HG02798 (cell line): ENCODE data around the gene PALM2AKAP2.

ENCODE experiments used
- ATAC-seq: cut with Tn5 transposase; IDR thresholded peaks from one replicate; pipeline ENCODE4 v1.9.1; 2021; ENCODE audit warnings: mild to moderate bottlenecking; ENCODE audit not compliant: unreplicated experiment, poor library complexity

PALM2AKAP2 gene

DNA sequence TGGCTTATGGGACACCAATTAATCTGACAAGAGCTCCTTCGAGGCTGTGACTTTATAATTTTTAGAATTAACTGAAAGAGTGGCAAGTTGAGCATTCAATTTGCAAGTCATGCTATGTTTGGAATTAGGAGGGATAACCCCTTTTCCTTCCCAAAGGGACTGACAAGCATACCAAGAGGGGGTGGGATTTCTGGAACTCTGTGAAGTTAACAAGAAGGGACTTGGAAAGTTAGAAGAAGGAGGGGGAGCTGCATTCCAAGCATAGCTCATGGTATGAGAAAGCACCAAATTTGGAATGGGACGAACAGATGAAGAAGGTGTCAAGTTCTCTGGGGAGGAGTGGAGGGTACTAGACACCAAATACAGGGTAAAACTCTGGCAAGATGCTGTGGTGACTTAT lies 8.9 kb upstream of the PALM2AKAP2 start:
- ATAC-seq = no peak

DNA sequence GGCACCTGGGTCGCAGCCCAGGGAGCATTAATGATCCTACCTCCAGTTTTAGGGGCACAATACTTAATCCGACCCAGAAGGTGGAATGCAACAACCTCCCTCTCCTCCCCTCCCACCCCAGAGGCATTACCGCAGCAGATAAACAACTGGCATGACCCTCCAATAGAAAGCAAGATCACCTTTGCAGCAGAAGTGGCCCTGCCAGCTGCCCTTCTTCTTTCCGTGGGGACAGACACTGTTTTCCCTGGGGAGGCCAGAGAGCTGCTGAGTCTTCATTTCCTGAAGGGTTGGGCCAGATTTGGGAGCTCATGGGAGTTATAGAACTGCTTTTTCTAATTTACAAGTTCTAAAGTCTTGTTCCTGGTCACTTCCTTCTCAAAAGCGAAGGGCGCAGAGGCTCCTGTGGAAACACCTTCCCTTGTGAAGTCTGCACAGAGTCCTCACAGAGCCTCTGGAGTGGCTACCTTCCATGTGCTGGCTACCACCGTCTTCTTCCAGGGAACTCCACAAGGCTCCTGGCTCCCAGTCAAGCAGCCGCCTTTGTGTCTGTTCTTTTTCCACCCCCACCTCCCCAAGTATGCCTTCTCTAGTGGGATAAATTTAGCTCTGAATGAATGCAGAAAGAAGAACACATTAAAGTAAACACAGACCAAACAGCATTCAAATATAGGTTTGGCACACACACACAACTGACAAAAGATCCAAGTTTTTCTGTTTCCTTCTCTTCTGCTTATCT lies 8.0 kb upstream of the PALM2AKAP2 start:
- no peak for ATAC-seq

DNA sequence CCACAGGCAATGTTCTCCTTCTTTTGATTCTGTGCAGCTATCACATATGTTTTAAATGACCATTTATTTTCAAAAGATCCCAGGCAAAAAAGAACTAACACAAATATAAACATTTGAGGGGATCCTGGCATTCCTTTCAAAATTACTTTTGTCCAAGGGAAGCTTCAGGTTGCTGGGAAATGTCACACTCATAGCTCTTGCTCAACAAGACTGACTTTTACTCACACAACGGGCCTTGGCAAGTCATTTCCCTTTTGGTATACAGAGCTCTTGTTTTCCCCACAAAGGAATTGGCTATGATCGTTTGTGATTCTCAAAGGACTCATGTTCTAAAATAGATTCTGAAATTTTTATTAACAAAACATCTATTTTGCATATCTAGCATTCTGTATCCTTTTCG lies 4.5 kb upstream of the PALM2AKAP2 start:
- no peak for ATAC-seq

DNA sequence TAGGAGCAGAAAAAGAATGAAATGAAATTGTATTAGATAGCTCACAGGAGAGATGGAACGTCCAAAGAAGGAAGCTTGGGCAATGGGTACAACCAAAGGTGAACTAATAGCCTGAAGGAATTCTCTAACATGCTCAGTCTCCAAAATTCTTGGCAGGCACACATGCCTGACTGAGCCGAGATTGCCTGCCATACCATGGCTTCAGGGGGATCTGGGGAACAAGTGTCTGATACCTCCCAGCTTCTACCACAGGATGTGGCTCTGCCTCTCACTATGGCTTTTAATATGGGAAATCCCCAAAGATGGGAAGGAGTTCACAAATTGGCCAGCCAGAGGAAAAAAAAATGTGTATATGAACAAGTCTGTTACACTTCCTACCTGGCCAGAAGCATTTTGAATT lies 3.6 kb upstream of the PALM2AKAP2 start:
- no peak for ATAC-seq

DNA sequence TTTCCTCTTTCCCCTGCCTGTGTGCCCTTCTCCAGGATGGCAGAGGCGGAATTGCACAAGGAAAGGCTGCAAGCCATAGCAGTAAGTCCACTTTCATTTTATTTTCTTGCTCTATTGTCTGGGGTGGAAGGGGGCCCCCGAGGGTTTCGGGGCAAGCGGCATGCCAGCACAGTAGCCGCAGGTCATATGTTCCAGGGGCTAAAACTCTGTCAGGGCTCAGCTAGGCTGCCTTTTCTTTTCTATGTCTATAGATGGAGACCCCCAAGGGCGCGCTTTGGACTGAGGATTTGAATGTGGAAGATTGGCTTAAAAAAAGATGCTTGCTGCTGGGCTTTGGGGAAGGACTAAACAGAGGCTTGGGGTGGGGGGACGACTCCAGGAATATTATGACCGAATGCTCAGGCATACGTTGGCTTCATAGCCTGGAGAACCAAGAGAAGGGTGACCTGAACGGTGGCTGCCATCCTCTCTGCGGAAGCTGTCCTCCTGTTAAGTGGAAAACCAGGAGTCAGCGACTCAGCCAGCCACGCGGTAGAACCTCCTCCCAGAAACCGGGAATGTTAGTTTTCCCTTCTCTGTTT lies 545 bp downstream of the PALM2AKAP2 start:
- no peak for ATAC-seq

DNA sequence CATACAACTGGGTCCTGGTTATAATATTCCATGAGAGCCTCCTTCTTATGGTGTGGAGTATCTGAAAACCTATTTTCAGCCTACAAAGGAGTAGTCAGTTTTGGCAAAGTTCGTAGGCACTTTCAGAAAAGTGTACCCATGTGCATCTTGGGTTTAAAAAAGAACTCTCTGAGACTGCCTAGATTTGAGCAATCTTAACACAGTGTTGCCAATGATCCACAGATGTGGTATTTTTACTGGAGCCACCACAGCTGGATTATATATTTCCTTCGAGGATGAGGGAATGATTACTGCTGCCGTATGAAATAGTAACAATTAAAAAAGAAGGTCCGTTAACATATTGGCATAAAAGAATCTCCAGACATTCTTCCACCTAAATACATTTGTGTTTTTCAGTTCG lies 1.1 kb downstream of the PALM2AKAP2 start:
- no peak for ATAC-seq

DNA sequence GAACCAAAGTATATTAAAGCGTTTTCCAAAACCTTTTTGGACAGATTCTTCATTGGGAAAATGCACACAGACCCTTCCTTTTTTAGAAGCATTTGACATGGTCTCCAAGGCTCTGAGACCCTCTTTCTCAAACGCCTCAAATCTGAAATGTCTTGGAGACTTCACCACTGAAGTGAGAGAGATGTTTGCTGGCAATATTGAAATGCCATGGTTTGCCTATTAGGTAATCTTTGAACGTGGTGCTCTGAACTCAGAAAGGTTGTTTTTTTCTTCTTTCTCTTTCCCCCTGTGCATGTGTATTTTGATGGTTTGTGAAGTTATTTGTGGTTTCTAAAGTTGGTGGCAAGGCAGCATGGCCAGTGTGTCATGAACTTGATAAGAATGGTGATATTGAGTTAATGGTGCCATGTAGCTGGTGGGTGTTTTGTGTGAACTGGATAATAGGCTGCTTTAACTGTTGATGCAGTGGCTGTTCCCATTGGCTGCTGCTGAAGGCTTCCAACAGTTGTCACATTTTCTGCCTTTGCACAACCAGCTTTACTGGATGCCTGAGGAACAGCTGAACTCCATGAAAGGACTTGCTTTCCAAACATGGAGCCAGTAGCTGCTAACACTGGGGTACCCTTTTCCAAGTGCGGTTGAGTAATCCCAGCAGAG lies 1.7 kb downstream of the PALM2AKAP2 start:
- ATAC-seq = no peak

DNA sequence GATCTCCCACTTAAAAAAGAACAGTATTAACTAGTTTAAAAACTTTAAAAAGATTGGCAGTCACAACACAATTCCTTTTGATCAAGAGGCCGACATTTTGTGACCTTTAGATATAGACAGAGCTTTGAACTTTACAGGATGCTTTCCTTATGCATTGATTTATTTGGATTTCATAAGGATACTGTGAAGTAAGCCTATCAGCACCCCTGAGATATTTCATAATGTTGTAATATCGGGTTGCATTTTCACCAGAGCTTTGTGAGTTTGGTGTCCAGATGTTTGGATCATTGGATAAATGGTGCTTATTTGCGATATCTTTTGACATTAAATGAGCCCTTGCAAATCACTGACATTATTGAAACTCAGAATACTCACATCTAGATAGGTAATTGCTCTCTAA lies 7.7 kb downstream of the PALM2AKAP2 start:
- no peak for ATAC-seq

DNA sequence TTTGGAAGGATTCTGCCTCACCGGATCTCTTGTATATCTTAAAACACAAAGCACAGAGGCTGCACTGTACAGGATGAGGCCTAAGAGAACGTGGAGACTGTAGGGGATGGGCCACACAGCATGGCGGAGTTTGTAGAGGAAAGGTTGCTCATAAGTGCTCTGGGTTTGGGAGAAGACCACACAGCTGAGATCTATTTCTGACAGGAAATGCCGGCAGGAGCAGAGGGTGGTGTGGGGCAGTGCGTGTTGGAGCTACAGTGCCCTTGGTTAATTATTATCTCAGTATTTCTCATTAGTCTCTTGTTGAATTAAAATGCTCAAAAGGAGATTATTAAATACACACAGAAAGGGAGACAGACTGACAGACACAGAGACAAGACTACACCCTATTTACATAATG lies 9.6 kb downstream of the PALM2AKAP2 start:
- no peak for ATAC-seq

DNA sequence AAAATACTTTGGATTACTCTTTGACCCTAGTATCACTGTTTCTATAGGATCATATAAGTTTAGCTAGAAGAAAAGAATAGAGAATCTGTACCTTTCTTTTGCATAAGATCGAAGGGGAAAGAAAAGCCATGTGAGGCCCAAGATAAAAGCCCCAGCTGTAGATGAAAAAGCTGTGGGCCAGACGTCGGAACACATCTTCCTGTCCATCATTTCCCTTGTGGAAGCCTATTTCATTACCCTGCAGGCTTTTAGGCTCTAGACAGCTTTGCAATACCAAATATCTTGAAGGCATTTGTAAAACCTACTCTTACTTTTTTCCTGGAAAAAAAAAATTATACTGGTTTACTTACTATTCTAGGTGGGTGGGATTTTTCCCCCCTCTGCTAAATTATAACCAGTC lies 10.0 kb downstream of the PALM2AKAP2 start:
- ATAC-seq = no peak

DNA sequence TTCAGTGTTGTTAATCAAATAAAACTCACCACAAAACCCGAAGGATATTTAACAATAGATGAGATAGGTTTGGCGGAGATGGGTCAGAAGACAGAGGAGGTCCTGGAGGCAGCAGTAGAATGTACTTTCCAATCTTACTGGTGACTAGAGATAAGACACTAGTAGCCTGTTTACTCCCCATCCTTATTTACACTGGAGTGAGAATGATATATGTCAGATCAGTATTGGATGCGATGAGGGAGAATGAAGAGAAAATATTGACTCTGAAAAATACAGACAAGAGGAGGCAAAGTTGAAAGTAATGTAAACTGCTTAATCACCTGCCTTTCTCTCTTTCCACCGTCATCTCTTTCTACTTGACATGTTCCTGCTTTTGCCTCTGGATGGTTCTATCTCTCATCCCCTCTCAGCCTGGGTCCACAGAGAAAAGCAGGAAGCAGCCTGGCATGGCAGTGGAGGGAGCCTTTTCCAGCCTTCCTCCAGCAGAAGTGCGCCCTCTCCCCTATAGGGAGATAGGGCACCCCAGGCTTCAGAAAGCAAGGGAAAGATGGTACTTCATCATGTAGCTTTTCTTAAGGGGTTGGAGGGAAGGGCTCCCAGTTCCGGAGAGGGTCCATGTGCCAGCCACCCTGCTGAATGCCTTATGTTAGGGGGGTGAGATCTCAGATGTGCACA lies 11.1 kb downstream of the PALM2AKAP2 start:
- no peak for ATAC-seq

DNA sequence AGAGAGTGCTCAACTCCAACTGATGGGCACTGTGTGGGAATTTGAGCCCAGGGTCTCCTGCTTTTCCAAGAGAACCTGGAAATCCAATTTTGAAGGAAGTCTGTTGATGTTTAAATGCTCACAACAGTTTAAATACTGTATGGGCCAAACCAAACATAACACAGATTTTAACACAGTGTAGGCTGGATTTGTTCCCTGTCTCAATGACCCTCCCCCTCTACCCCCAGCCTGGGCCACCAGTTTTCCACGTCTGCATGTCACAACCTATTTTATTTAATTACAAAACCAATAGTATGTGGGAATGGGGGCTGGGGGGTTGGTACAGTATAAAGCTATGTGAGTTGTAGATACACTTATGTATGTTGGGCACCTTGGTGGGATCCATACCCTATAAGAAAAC lies 11.7 kb downstream of the PALM2AKAP2 start:
- no peak for ATAC-seq

DNA sequence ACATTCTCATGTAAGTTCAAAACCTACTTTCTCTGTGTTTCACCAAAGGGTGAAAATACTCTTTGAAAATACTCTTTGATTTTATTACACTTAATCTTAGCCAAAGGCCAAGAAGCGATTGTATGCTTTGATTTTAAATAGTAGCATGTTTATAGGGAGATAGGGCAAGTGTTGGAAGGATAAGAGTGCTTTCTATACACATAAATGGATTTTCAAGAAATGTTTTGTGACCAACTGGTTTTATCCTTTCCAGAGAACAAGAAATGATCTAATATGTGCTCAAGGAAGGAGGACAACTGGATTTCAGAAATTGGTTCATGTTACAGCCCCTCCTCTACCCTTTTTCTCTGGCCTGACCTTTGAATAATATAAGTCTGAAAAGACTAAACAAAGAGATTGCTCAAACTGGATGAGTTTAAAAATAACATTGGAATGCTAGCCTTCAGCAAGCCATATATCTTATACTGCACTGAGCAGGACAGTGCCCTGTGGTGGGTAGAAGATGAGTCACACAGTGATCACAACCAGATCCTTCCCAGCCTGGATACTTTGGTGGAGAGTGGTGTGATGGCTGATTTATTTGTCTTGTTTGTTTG lies 13.1 kb downstream of the PALM2AKAP2 start:
- ATAC-seq = no peak

DNA sequence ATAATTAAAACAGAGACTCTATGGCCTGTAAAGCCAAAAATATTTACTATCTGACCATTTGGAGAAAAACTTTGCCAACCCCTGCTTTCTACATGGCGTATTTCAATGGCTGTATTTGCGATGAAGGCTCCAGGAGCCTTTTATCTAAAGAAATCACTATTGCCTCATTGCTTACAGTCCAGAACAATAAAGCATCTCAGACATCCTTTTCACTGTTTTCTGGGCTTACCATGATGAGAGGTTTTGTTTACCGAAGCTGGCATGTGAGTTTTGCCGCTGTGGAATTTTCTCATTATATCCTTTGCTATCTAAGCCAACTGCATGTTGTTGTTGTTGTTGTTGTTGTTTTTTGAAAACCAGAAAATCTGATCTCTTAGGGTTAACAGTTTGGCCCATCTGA lies 13.9 kb downstream of the PALM2AKAP2 start:
- ATAC-seq = no peak

DNA sequence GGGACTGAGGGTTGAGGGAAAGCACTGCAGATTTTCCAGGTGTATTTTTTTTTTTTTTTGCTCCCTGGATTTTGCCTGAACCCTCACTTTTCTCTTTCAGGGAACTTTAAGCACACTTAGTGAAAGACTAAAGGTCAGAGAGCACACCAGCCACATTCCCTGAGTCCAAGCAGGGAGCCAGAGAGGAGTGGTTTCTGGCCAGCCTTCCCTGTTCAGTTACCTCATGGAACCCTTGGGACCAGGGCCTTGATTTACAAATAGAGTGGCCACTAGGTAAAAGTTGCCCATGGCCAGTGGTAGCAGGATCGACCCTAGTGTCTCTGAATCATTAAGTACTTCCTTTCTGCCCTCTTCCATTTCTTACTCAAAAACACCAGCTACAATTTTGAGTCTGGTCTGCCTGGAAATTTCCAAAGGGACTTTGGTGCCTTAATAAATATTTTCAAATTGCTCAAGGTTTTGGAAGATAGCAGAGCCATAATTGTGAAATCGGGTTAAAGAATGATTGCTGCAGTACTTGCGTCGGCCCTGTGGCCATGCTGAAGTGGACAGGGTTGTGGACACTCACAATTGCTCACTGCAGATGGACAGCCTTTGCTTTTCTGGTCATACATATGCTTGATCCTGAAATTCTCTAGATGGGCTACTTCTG lies 14.5 kb downstream of the PALM2AKAP2 start:
- ATAC-seq = no peak

DNA sequence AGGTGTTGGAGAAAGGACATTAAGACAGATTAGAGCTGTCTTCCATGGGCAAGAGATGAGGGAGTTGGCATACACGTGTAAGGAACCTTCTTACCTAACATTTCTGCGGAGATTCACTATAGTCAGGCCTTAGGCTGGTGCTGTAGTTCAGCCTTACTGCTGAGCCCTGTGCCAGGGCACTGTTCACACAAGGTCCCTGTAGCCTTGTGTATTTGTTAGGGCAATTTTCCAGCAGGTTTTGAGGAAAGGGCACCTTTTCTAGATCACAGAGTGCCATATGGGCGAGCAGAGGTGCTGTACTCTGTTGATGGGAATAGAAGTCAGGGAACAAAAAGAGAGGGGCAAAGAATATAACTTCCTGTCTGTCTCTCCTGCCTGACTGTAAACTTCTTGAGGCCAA lies 15.6 kb downstream of the PALM2AKAP2 start:
- no peak for ATAC-seq

DNA sequence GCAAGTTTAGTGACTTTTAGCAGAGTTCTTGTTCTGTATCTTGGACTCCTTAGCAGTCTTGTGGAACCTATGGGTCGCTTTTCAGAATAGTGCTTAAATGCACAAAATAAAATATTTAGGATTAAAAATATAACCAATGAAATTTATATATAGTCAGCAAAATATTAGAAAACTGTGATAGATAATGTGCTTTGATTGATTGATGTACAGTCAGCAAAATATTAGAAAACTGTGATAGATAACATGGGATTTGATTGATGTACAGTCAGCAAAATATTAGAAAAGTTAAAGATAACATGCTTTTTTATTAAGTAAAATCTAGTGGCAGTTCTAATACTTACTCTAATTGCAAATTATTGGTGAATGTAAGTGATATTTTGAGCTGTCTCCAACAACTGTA lies 16.1 kb downstream of the PALM2AKAP2 start:
- ATAC-seq = no peak

DNA sequence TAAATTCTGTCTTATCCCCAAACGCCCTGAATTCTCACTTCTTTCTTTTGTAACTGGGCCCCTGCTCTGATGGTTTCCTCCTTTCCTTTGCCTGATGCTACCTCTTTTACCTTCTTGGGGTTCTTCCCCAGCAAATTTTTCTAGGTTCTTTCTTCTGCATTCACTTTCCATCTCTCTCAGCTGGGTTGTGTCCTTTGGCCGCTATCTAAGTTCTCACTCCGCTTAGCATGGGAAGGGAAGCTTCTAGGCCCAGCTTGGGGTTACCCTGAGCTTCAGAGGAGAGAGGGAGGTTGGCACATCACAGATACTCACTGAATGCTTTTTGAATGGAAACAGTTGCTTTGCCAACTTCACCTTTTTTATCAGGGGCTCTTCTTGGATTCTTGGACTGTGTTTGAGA lies 17.0 kb downstream of the PALM2AKAP2 start:
- no peak for ATAC-seq

DNA sequence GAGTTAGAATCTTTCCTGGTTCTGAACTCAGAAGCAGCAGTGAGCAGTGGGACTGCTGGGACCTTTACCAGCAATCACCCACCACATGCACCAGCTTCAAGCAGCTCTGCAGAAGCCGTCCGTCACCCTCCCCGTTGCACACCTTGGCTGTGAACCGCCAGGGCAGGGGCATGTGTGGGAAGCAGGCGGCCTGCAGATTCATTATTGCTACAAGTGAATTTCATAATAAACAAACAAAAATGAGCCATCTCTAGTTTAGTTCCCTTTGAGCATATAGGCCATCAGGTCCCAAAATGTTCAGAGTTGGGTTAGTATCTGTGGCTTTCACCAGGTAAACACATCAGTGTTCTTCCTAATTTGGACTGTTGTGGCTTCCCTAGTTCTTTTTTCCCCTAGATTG lies 17.5 kb downstream of the PALM2AKAP2 start:
- no peak for ATAC-seq

DNA sequence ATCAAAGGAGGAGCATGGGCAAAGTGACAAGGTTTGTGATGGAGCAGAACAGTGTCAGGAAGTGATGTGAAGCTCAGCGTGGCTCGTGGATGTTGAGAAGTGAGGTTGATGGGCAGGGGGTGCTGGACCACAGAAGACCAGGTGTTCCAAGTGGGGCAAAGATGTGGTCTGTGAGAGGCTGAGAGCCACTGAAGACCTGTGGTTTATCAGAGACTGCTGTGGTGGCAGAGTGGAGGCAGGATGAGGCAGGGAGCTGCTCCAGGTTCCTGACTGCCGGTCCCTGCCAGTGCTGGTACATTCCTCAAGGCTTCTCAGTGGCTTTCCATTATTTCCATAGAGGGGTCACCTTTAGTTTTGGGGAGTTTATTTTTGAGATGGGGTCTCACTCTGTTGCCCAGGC lies 19.1 kb downstream of the PALM2AKAP2 start:
- no peak for ATAC-seq
